ENCODE data around the gene LARP1. TPM values are rescaled to one million over a fixed set of nuclear protein-coding genes. Genes with fewer than 3 reads are reported as not detected.

The LARP1 gene
- total RNA-seq, 1 donor from 2014 or later = 231 TPM

DNA sequence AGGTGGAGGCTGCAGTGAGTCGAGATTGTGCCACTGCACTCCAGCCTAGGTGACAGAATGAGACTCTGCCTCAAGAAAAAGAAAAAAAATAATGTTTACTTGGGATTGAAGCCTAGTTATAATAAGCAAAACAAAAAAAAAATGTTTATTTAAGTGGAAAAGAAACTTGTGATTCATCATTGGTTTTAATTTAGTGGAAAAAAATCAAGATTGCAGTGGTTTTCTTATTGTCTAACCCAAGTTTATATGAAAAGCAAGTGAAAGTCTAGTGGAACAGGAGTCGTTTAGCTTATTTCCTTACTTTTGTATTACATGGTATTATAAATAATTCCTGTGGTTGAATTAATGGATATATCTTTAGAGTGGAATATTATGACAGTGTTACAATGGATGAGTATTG lies 111.7 kb downstream of the LARP1 start:
- Mint-ChIP-seq H3K36me3 (ENCODE audit: low read depth) (peaks cover 62% of the 10 kb centered on the region), H3K27ac (no peak overlapping the region), H3K4me3 (no peak overlapping the region), H3K9me3 (no peaks in the 10 kb centered on the region), H3K4me1 (peaks cover 35% of the 10 kb centered on the region), H3K27me3 (no peaks in the 10 kb centered on the region)
- TF ChIP-seq, protein P1, sequence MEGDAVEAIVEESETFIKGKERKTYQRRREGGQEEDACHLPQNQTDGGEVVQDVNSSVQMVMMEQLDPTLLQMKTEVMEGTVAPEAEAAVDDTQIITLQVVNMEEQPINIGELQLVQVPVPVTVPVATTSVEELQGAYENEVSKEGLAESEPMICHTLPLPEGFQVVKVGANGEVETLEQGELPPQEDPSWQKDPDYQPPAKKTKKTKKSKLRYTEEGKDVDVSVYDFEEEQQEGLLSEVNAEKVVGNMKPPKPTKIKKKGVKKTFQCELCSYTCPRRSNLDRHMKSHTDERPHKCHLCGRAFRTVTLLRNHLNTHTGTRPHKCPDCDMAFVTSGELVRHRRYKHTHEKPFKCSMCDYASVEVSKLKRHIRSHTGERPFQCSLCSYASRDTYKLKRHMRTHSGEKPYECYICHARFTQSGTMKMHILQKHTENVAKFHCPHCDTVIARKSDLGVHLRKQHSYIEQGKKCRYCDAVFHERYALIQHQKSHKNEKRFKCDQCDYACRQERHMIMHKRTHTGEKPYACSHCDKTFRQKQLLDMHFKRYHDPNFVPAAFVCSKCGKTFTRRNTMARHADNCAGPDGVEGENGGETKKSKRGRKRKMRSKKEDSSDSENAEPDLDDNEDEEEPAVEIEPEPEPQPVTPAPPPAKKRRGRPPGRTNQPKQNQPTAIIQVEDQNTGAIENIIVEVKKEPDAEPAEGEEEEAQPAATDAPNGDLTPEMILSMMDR (IDR thresholded peaks at IDR 0.05) = no peak
- ChIA-PET CTCF (no interaction called here), POLR2A (no interaction called here)
- no peak for DNase-seq
- intact Hi-C loops (cut with micrococcal nuclease) = no loop called here
- ATAC-seq (ENCODE audit: low read depth) = no peak

Other genes with a start within 250 kb of the LARP1 start
- gene FAXDC2, start 95.2 kb downstream of the LARP1 start, total RNA-seq = not detected in 2 replicates
- gene CNOT8, start 103.2 kb downstream of the LARP1 start, total RNA-seq = 48.6 and 57.3 TPM in 2 replicates
- 21.2 and 23.2 TPM in 2 replicates for gene GEMIN5, start 182.8 kb downstream of the LARP1 start, total RNA-seq
- gene MRPL22, start 185.7 kb downstream of the LARP1 start, total RNA-seq = 41.9 and 42.6 TPM in 2 replicates